ENCODE measurements around the gene FAM156A. TPM values are rescaled to one million over a fixed set of nuclear protein-coding genes. Genes with fewer than 3 reads are reported as not detected.

The FAM156A gene
- total and polyA plus RNA-seq, 2 of the 8 experiments (the other 6 are each of a cell fraction or from before 2014, with no cell fraction given), result 11.7 to 13.6 TPM

- Histone ChIP-seq H2BK120ac (replicated peaks; ENCODE audit: low read depth, low read length) (no peak overlapping the region), H3K4me3 (ENCODE audit: extremely low read depth in 1 of 4, insufficient read depth in 2 of 4, low read depth in 3 of 4, low read length in 4 of 4) (no peak overlapping the region), H4K91ac (replicated peaks; ENCODE audit: insufficient read length, low read length) (no peak overlapping the region), H2BK20ac (ENCODE audit: low read length) (no peak overlapping the region), H2BK15ac (ENCODE audit: low read length) (no peak overlapping the region), H3K4me2 (ENCODE audit: insufficient read depth in 1 of 2, low read depth in 2 of 2, low read length in 2 of 2) (no peak overlapping the region), H3K4ac (replicated peaks; ENCODE audit: insufficient read length, low read depth, low read length) (no peak overlapping the region), H2AFZ (ENCODE audit: low read length) (no peak overlapping the region), H3K23ac (ENCODE audit: insufficient read length) (no peak overlapping the region), H3K9ac (replicated peaks in 1 of 4; ENCODE audit: extremely low read depth in 1 of 4, low read depth in 3 of 4, low read length in 3 of 4) (no peak overlapping the region), H2BK12ac (ENCODE audit: low read depth, low read length) (no peak overlapping the region), H3K79me1 (ENCODE audit: low read depth, low read length) (no peaks in the 10 kb centered on the region; the same call in 1 of the 2 replicates), H4K5ac (ENCODE audit: insufficient read length, low read depth, low read length) (no peak overlapping the region), H2BK5ac (ENCODE audit: low read depth, low read length) (no peak overlapping the region), H3K27ac (ENCODE audit: low read depth, low read length) (no peak overlapping the region), H3K18ac (ENCODE audit: extremely low read depth, low read length) (no peak overlapping the region), H3K9me3 (ENCODE audit: insufficient read depth in 2 of 2, low read depth in 1 of 2, low read length in 1 of 2) (no peaks in the 10 kb centered on the region), H2AK5ac (ENCODE audit: low read depth, low read length) (no peak overlapping the region), H3K23me2 (ENCODE audit: low read depth, low read length) (no peaks in the 10 kb centered on the region), H3K36me3 (ENCODE audit: control insufficient read depth in 2 of 4, insufficient read depth in 4 of 4, low read length in 3 of 4) (no peaks in the 10 kb centered on the region), H4K20me1 (replicated peaks in 1 of 2; ENCODE audit: control insufficient read depth in 1 of 2, insufficient read depth in 2 of 2, low read length in 2 of 2) (no peaks in the 10 kb centered on the region), H4K8ac (ENCODE audit: extremely low read depth, insufficient read depth, low read length) (no peak overlapping the region), H3K27me3 (replicated peaks in 1 of 4; ENCODE audit: control insufficient read depth in 3 of 4, extremely low read depth in 1 of 4, insufficient read depth in 3 of 4, low read length in 3 of 4) (no peaks in the 10 kb centered on the region), H3K56ac (replicated peaks; ENCODE audit: insufficient read length, low read depth, low read length) (no peak overlapping the region), H3K4me1 (replicated peaks in 1 of 4; ENCODE audit: control insufficient read depth in 3 of 4, insufficient read depth in 4 of 4, low read length in 3 of 4) (no peaks in the 10 kb centered on the region), H3K79me2 (ENCODE audit: control insufficient read depth in 1 of 2, insufficient read depth in 2 of 2, low read length in 2 of 2) (peaks cover 0 to 3% of the 10 kb centered on the region in 2 experiments; a peak in 1 of 4 replicates), H3K14ac (ENCODE audit: insufficient read length) (no peak overlapping the region)
- POLR2A ChIA-PET (ENCODE audit: partially characterized antibody), result no interaction called here
- FAIRE-seq, result no peak
- 84% methylated on average over 12 of the region's 14 CpGs; no CpG with 5 or more reads in 1 of the 2 experiments for WGBS, 2 experiments (ENCODE audit: extremely low coverage in 1 of 2, insufficient coverage in 1 of 2, insufficient read length in 1 of 2, insufficient replicate concordance in 2 of 2, low coverage in 1 of 2, low lambda C conversion rate in 2 of 2, missing lambda C conversion rate in 1 of 2)
- CTCF ChIA-PET (ENCODE audit: partially characterized antibody), result interaction anchor here (0.7 to 2.9 kb wide), 11 partner anchors 8 to 53 kb away, joined by 3 to 12 read pairs (median 5); no protein-coding TSS in a partner anchor
- no peak for DNase-seq (ENCODE audit: low read depth in 1 of 2, low spot score in 2 of 2)
- no peak for TF ChIP-seq KDM1A (IDR thresholded peaks at IDR 0.05; ENCODE audit: borderline replicate concordance, low read length)
- TF ChIP-seq TCF12 (IDR thresholded peaks at IDR 0.05; ENCODE audit: low read depth, low read length), result no peak
- no peak for TF ChIP-seq GABPA (IDR thresholded peaks at IDR 0.05; ENCODE audit: borderline replicate concordance, insufficient read depth, low read length)
- no peak for TF ChIP-seq NRF1 (IDR thresholded peaks at IDR 0.05; ENCODE audit: low read depth, low read length)
- TF ChIP-seq E2F6 (IDR thresholded peaks at IDR 0.05), result no peak
- TF ChIP-seq SIN3A (conservative IDR thresholded peaks at IDR 0.05 in 1 of 2, IDR thresholded peaks at IDR 0.05 in 1 of 2; ENCODE audit: low read depth in 1 of 2, low read length in 2 of 2), result no peak
Observed at GRCh38 chrX:52988985-52989917, 30.9 kb upstream of the FAM156A start.
